Measurements from ENCODE around the gene ZNF668.
"Not testable (repeated sequence)": the region's sequence is repeated elsewhere in the genome, so short reads cannot be mapped to it uniquely, and the experiment has no call there.

The ZNF668 gene

GRCh38 chr16:31100876-31101641 lies 27.0 kb upstream of the ZNF668 start:
- DNase-seq: not testable (repeated sequence)

GRCh38 chr16:31099860-31100638 lies 26.0 kb upstream of the ZNF668 start:
- no peak for DNase-seq

DNA sequence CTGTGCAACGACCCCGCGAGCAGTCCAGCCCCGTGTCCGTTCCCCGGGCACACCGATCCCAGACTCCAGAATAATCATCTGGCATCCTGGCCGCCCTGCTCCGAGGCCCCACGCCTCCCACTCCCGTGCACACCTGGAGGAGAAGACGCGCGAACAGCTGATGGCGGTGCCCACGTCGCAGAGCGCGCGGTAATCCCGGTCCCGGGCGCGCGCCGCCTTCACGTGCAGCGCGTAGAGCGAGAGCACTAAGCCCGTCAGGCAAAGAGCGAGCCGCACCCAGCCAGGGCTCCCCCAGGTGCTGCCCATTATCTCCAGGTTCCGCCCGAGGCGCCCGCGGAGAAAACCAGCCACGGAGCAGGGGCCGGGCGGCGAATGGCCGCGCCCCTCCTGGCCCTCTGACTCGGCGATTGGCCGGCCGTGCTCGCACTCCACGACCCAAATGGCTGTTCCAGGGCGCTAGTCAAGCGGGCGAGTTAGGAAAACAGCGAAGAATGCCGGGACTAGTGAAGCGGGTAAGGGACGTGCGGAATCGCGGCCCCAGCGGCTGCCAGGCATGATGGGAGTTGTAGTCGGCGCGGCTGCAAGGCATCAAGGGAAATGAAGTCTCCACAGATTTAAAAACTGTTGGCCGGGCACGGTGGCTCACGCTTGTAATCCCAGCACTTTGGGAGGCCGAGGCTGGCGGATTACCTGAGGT lies 20.5 kb upstream of the ZNF668 start, which contains the start of gene VKORC1:
Gene VKORC1 (minus strand): TSS at position 374 of the 697 bp plus-strand sequence. CDS start 68 bp downstream, at position 306.
- peak; percentile 85 for DNase-seq

DNA sequence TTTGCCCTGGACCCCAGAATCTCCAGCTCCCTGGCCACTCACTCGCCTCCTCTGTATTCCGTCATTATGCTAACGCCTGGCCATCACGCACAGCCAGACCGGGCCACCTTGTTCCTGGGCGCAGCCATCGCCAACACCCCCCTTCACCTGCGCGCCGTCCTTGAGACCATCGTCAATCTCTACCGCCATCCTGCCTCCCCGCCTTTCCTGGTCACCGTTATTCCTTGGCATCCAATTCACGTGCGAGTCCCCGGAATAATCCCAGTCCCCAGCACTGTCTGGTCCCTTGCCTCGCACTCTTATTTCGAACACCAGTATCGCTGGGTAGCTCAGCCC lies 20.0 kb upstream of the ZNF668 start:
- DNase-seq: no peak

DNA sequence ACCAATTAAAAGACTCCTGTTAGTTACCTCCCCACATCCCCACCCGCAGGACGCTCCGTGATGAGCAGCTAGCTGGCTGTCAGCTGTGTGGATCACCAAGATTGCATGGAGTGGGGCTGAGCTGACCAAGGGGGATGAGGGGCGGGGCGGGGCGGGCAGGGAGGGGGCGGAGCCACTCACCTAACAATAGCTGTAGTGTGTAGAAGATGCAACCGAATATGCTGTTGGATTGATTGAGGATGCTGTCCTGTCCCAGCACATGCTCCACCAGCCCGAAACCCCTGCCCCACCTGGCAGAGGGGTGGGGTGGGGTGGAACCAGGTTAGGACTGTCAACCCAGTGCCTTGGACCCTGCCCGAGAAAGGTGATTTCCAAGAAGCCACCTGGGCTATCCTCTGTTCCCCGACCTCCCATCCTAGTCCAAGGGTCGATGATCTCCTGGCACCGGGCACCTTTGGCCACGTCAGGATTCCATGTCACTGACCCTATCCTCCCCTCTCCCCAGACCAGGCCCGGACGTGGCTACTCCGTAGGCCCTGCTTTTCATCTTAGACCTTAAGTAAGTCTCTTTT lies 19.2 kb upstream of the ZNF668 start:
- DNase-seq: no peak

DNA sequence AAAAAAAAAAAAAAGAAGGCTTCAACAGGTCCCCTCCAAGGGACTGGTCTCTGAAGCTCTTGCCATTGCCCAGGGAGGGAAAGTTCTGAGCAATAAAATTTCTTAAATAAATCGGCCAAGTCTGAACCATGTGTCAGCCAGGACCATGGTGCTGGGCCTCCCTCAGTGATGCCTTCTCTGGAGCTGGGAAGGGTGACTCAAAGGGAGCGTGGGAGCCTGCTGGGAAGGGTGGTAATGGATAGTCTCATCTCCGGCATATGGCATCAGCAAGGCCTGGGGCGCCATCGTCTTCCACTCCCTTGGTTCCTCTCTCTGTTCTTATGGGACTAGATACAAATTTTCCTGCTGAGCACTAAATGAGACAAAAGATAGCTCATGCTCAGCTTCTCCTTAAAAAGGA lies 18.3 kb upstream of the ZNF668 start:
- no peak for DNase-seq

GRCh38 chr16:31090540-31090939 lies 16.5 kb upstream of the ZNF668 start:
- DNase-seq: no peak

DNA sequence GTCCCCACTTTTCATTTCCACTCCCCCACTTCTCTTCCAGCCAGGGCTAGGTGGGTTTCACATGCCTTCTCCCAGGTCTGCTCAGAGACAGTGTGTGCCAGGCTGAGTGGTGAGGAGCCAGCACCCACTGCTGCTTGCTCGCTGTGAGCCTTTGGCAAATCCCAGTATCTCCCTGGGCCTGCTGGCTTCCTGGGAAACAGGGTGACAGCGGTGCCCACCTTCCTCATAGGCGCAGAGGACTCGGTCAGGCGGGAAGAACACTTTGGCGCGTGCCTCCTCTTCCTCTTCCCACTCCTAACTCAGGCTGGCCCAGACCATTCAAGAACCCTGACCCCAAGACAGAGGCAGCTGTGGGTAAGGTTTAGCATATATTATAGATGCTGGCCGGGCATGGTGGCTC lies 15.2 kb upstream of the ZNF668 start:
- no peak for DNase-seq

GRCh38 chr16:31088459-31089183 lies 14.6 kb upstream of the ZNF668 start, which contains the start of gene PRSS53:
Gene PRSS53, minus strand, starts transcription at chr16:31088943. Its CDS starts 134 bp downstream, at chr16:31088809.
- DNase-seq: no peak

GRCh38 chr16:31087971-31088370 lies 13.9 kb upstream of the ZNF668 start:
- DNase-seq: no peak

GRCh38 chr16:31087481-31087880 lies 13.4 kb upstream of the ZNF668 start:
- DNase-seq: no peak

DNA sequence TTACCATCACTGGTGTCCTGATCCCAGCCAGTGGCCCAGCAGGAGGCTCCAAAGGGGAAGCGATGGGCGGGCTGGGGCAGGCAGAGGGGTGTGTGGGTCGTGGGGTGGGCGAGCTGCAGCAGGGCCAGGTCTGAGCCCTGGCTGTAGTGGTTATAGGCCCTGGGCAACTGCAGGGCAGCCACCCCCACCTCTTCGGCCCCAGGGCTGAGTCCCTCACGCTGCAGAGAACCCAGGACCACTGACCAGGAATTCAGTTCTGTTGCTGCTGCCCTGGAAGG lies 12.5 kb upstream of the ZNF668 start:
- no peak for DNase-seq

DNA sequence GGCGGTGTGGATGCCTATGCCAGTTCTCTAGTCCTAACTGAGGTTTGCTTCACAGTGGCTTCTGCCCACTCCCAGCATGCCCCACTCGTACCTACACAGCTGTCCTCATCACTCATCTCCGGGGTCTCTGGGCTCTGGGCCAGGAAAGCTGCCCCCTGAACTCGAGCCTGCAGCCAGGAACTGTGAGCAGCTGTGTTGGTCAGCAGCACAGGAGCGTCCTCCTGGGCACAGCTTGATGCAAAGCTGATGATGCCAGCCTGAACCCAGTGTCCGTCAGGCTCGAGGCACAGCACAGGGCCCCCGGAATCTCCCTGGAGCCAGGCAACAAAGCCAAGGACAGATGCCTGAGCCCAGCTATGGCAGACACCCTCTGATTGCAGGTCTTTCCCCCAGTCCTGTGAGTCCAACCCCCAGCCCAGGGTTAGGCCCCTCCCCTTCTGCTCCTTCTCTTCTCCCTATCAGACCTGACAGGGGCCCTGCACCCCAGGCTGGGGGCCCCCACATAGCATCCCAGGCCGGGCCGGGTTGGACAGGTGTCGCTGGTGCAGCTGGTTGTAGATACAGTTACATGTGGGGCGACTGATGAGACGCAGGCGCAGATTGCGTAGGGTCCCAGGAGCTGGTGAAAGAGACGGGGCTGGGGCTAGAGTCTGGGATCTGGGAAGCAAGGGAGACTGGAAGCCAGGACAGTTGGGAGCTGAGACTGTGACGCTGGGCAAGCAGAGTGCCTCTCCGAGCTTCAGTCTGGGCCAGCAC lies 12.0 kb upstream of the ZNF668 start:
- no peak for DNase-seq

DNA sequence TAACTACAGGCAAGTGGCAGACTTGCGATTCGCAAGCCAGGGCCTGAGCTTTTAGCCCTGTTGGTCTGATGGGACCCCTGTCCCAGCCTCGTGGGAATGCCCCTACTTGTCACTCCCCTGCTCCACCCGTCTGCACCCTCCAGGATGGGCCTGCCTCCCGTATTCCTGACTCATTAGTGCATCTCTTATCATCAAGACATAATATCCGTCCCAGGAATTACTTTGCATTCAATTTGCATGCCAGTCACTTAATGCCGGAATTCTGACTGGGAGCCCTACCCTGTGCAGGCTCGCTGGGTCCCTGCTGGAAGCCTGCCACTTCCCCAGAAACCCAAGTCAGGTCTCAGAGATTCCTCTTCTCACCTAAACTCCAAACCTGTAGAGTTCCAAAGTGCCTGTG lies 11.4 kb upstream of the ZNF668 start:
- no peak for DNase-seq

DNA sequence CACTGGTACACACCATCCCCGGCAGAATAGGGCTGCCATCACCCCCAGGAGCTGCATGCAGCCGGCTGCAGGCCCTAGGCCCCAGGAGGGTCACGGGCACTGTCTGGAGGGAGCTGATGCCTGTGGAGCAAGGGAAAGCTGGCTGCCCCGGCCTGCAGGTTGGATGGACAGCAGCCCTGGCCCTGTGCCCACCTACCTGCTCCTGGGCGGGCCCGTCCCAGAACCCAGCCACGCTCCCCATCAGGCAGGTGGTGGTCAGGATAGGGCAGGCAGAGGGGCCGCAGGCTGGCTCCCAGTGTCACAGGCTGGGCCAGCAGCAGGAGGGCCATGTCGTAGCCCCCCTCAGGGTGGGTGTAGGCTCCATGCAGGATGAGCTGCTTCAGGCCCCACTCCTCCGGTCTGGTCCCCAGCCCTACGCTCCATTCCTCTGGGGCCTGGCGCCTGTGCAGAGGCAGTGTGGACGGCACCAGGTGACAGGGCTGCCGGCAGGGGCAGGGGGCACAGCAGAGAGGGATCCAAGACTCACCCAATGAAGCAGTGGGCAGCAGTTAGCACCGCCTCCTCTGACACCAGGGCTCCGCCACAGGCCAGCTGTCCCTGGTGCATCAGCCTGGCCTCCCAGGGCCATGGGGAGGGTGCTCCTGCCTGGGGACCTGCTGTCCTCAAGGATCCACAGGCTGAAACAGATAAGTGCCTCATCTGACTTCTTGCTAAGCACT lies 10.7 kb upstream of the ZNF668 start:
- no peak for DNase-seq

GRCh38 chr16:31083981-31084380 lies 9.9 kb upstream of the ZNF668 start:
- DNase-seq: no peak

DNA sequence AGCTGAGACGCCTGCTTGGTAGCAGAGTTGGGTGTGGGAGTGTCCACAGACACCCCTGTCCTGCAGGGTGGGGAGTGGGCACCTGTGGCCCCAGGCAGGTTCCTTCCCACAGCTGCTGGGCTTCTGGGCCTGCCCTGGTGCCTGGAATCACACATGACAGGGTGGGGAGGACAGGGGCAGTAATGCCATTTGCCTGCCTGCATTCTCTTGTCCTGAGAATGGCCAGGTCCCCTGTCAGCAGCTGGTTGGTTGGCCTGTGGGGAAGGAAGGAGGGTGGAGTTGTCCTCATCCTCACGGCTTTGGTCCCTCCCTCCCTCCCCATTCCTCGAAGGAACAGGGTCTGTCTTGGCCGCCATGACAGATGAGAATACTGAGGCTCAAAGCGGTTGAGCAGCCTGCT lies 9.5 kb upstream of the ZNF668 start:
- DNase-seq: no peak

DNA sequence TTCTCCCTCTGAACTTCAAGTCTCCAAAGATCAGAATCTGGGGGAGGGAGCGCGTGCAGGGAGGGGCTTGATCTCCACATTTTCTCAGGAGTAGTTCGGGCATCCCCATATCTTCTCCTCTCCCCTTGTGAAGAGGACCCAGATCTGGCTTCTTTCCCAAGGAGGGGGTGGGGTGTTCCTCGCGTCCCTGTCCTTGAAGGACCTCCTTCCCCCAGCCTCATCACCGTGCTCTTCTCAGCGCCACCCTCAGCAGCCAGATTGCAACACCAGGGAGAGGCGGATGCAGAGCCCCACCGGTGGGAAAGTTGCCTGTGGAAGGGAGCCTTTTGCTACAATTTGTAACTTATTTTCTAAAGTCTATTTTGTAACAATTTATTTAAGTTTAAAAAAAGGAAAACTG lies 9.0 kb upstream of the ZNF668 start:
- DNase-seq: no peak

DNA sequence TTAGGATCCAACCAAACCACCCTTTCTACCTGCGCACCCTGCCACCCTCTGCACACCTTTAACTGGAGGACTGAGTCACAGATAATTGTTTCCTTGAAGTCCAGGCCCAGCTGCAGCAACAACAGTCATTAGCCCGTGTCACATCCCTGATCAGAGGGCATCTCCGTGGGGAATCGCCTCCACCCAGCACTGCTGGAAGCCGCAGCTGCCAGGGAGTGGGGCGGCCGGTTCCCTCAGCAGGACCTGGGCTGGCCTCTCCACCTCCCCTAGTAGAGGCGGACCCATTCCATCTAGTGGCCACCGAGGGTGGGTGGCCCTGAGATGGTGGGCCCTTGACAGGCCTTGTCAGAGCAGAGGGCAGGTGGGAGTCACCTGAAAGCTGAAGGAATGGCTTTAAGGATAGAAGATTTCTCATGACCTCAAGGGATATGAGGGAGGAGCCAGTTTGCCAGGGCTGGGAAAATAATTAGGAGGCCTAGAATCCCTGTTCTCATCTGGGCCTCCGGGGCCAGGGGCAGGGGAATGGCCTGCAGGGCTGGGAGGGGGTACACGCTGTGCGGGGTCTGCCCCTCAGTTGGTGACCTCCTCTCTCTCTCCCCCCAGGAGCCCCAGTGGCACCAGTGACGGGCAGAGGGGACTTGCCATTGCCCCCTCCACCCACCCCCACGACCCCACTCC lies 8.5 kb upstream of the ZNF668 start:
- no peak for DNase-seq

- no peak for DNase-seq
Observed at GRCh38 chr16:31081428-31082351, 7.7 kb upstream of the ZNF668 start.

All from activated CD8-positive, alpha-beta memory T cell treated with anti-CD3 and anti-CD28 coated beads, Interleukin-2, amount 50 U/mL, for 4 hours (primary cell).